GM06990 (cell line): ENCODE results near the gene MPP3.

Source experiments
- DNase-seq: peaks from one replicate; pipeline ENCODE4 v3.0.0-alpha.2; 2011; ENCODE audit not compliant: insufficient read length; ENCODE audit errors: extremely low read depth
- H3K27me3 ChIP-seq: replicated peaks from 2 replicates; pipeline ENCODE4 v1.6.0; 2011; ENCODE audit warnings: low read length; ENCODE audit not compliant: control insufficient read depth, insufficient read depth
- H3K36me3 ChIP-seq: 2 replicates; pipeline ENCODE4 v1.5.1; 2011; ENCODE audit warnings: low read length; ENCODE audit not compliant: control insufficient read depth, insufficient read depth
- H3K4me3 ChIP-seq: replicated peaks from 2 replicates; pipeline ENCODE4 v1.5.1; 2011; ENCODE audit warnings: low read depth, mild to moderate bottlenecking, control low read depth, low read length
- TF ChIP-seq, protein P1 (sequence below): IDR thresholded peaks from 2 replicates; pipeline ENCODE4 v1.5.1; 2011; ENCODE audit warnings: low read length, control low read depth, mild to moderate bottlenecking, inconsistent platforms; ENCODE audit not compliant: insufficient read depth, poor library complexity, severe bottlenecking

The MPP3 gene

DNA sequence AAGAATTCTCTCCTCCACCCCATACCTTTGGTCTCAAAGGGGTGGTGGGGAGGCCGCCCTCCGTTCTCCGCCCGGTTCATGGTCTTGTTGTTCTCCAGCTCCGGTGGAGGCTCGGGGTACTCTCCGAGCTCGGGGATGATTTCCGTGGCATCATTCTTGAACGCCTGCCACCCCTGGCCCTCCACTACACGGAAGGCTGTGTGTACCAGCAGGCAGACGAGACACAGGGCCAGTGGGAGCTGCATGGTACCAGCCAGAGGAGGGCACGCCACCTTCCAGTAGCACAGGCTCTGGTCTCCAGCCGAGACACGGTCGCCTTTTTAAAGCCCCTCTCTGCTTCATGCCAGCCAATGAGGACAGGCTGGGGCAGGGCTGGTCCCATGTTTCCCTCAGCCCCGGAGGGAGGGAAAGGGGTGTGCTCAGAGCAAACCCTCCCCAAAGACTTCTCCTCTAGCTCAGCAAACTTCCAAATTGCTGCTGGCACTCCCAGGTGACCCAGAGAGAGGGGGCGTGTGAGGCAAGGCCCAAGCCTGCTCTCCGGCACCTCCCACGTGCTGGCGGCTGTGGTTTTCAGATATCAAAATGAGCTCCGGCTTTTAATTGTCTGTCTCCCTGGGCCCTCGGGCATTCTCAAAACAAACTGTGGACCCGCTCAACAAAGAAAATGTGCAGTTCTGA lies 74.3 kb downstream of the MPP3 start, which contains the start of gene SOST:
Gene SOST (minus strand): TSS at position 295 of the 678 bp plus-strand sequence. CDS start 50 bp downstream, at position 245.
- TF ChIP-seq, protein P1, sequence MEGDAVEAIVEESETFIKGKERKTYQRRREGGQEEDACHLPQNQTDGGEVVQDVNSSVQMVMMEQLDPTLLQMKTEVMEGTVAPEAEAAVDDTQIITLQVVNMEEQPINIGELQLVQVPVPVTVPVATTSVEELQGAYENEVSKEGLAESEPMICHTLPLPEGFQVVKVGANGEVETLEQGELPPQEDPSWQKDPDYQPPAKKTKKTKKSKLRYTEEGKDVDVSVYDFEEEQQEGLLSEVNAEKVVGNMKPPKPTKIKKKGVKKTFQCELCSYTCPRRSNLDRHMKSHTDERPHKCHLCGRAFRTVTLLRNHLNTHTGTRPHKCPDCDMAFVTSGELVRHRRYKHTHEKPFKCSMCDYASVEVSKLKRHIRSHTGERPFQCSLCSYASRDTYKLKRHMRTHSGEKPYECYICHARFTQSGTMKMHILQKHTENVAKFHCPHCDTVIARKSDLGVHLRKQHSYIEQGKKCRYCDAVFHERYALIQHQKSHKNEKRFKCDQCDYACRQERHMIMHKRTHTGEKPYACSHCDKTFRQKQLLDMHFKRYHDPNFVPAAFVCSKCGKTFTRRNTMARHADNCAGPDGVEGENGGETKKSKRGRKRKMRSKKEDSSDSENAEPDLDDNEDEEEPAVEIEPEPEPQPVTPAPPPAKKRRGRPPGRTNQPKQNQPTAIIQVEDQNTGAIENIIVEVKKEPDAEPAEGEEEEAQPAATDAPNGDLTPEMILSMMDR: no peak
- Histone ChIP-seq H3K4me3 (no peak within 1 kb of the TSS), H3K36me3 (no peaks in the 10 kb centered on the region), H3K27me3 (peaks cover 1% of the 10 kb centered on the region; the same call in 1 of the 2 replicates)
- DNase-seq: no peak

DNA sequence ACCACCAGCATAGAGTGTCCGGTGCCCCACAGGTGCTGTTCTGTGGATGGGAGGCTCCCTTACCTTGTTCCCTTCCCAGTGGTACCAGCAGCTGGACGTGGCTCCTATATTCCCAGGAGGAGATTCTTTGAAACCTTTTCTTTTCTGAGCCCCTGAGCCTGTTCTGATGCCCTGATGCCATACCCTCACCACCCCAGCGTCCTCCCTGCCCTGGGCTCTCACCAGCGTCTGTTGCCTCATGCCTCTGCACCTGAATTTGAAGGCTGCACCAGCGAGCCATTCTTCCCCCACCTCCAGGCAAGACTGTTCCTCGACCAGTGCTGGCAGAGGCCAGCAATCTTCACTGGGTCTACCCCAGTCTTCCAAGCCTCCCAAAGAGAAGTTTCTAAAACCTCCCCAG lies 74.9 kb downstream of the MPP3 start:
- no peaks in the 10 kb centered on the region for H3K36me3 ChIP-seq
- no peak overlapping the region for H3K4me3 ChIP-seq
- no peak for DNase-seq
- peaks cover 1% of the 10 kb centered on the region; the same call in 1 of the 2 replicates for H3K27me3 ChIP-seq
- TF ChIP-seq, protein P1: no peak

DNA sequence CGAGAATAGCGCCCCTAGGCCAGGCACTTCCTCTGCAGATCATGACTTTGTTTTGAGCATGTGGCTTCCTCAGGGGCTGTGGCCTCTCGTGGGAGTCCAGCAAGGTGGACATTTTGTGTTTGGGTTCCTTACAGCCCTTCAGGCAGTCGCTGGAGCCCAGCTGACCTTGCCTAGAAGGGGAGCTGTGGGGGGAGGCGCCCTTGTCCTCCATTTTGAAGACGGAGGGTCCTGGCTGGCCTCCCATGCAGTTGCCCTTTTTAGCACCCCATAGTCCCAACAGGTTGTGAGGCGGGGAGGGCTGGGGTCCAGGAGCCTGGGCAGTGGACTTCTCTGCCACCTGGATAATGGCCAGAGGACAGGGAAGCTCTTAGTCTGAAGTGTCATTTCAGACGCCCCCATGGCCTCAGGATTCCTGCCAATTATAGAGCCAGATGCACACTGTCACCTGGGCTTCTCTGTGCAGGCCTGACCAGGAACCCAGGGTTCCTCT lies 75.7 kb downstream of the MPP3 start:
- DNase-seq: no peak
- Histone ChIP-seq H3K4me3 (no peak overlapping the region), H3K36me3 (no peaks in the 10 kb centered on the region), H3K27me3 (peaks cover 1% of the 10 kb centered on the region; the same call in 1 of the 2 replicates)
- TF ChIP-seq, protein P1: no peak

DNA sequence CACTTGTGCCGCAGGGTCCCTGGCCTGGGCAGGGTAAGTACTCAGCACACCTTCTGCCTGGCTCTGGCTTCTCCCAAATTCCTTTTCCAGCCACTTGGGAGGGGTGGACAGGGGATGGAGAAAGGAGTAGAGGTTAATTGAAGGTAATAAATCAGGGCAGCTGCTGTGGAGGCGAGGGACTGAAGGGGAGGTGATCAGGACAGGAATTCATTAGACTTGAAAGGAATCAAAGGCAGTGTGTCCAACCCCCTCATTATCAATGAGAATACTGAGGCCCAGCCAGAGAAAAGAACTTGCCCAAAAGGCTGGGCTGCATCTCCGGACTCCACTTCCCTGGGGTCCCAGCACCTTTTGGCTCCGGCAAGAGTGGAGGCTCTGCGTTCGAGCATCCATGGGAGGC lies 76.7 kb downstream of the MPP3 start:
- DNase-seq: no peak
- Histone ChIP-seq H3K36me3 (no peaks in the 10 kb centered on the region), H3K4me3 (no peak overlapping the region), H3K27me3 (peaks cover 1% of the 10 kb centered on the region; the same call in 1 of the 2 replicates)
- TF ChIP-seq, protein P1: no peak

DNA sequence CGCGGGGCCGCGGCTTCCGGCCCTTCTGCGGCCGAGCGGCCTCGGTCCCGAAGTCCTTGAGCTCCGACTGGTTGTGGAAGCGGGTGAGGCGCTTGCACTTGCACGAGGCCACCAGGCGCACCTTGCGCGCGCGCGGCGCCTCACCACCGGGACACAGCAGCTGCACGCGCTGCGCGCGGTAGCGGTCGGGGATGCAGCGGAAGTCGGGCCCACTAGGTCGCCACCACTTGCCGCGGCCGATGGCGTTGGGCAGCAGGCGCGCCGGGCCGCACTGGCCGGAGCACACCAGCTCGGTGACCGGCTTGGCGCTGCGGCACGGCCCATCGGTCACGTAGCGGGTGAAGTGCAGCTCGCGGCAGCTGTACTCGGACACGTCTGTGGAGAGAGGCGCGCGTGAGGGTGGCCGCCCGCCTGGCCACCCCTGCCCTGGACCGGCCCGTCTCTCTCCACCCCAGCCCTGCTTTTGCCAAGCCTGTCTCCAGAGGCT lies 77.5 kb downstream of the MPP3 start:
- Histone ChIP-seq H3K36me3 (no peaks in the 10 kb centered on the region), H3K4me3 (no peak overlapping the region), H3K27me3 (peaks cover 1% of the 10 kb centered on the region; the same call in 1 of the 2 replicates)
- DNase-seq: no peak
- TF ChIP-seq, protein P1: no peak
